Measurements from ENCODE around the gene FAM110A. TPM values are rescaled to one million over a fixed set of nuclear protein-coding genes. Genes with fewer than 3 reads are reported as not detected.

Gene FAM110A
- total and polyA plus RNA-seq, 9 of the 15 experiments (the other 6 are each of a cell fraction or from before 2014, with no cell fraction given) = 0.73 to 15.5 (median 3.6) TPM

- Histone ChIP-seq H3K27me3 (ENCODE audit: control insufficient read depth in 2 of 2, insufficient read depth in 2 of 2, low read length in 2 of 2) (no peaks in the 10 kb centered on the region), H2AFZ (ENCODE audit: low read depth, low read length) (no peak overlapping the region), H3K4me3 (no peak overlapping the region), H3K79me2 (ENCODE audit: control insufficient read depth, insufficient read depth, low read length) (peaks cover 57% of the 10 kb centered on the region), H3K9me1 (ENCODE audit: control insufficient read depth, insufficient read depth, low read length) (no peaks in the 10 kb centered on the region), H3K9ac (ENCODE audit: insufficient read depth in 1 of 2, low read depth in 2 of 2, low read length in 2 of 2) (no peak overlapping the region), H3K36me3 (ENCODE audit: control insufficient read depth, insufficient read depth, low read length) (peaks cover 4% of the 10 kb centered on the region; the same call in 1 of the 3 replicates), H4K20me1 (replicated peaks; ENCODE audit: control insufficient read depth, insufficient read depth, low read length) (0 out of 2 replicates have a peak, but pooled peaks cover 9% of the 10 kb centered on the region), H3K4me1 (replicated peaks in 1 of 2; ENCODE audit: control insufficient read depth in 2 of 2, insufficient read depth in 2 of 2, low read length in 2 of 2) (peaks cover 40 to 43% of the 10 kb centered on the region in 2 experiments), H3K27ac (ENCODE audit: extremely low read depth, low read depth, low read length) (no peak overlapping the region), H3K9me3 (replicated peaks; ENCODE audit: control insufficient read depth, insufficient read depth, low read depth, low read length) (no peaks in the 10 kb centered on the region), H3K4me2 (ENCODE audit: insufficient read depth, low read length) (no peak overlapping the region)
- no peak for TF ChIP-seq HCFC1 (IDR thresholded peaks at IDR 0.05; ENCODE audit: low read depth, low read length)
- no peak for TF ChIP-seq ARID4B (CRISPR knock-in tag; IDR thresholded peaks at IDR 0.05)
- no peak for TF ChIP-seq PML (IDR thresholded peaks at IDR 0.05; ENCODE audit: low read length)
- ChIA-PET CTCF (ENCODE audit: low intra/inter-chr PET ratio) (no interaction called here), POLR2A (no interaction called here)
- FAIRE-seq (no peak), DNase-seq (ENCODE audit: extremely low read depth in 1 of 4, low spot score in 3 of 4) (no peak), ATAC-seq (no peak)
- intact Hi-C loops (cut with micrococcal nuclease) (no loop called here), in situ Hi-C loops (cut with MboI) (no loop called here)
- 87% methylated on average over 11 of the region's 11 CpGs for WGBS (ENCODE audit: insufficient coverage, low coverage, missing lambda C conversion rate)
- BruUV-seq (replicated peaks) = no TSS peak
Measured at GRCh38 chr20:839626-840025, 6.1 kb downstream of the FAM110A start.
